Activated T-cell treated with anti-CD3 and anti-CD28 coated beads, Interleukin-2, amount 50 U/mL, for 4 hours (primary cell): ENCODE results near the gene GRM5. TPM values are rescaled to one million over a fixed set of nuclear protein-coding genes. Genes with fewer than 3 reads are reported as not detected.
"Not testable (repeated sequence)": the region's sequence is repeated elsewhere in the genome, so short reads cannot be mapped to it uniquely, and the experiment has no call there.

Experiments used
- ATAC-seq, 2 donors: fragments of 200-7000 bp; cut with Tn5 transposase; one replicate each; pipeline ENCODE4 v1.10.0; 2021
- DNase-seq: peaks from one replicate; pipeline ENCODE4 v3.0.0-alpha.2; 2020
- H3K27me3 Mint-ChIP-seq: one replicate; pipeline ENCODE4 v1.8.0; 2021; ENCODE audit warnings: low read depth, mixed read lengths
- H3K36me3 Mint-ChIP-seq: one replicate; pipeline ENCODE4 v1.8.0; 2022; ENCODE audit warnings: mixed read lengths; ENCODE audit not compliant: insufficient read depth
- H3K4me1 Mint-ChIP-seq: one replicate; pipeline ENCODE4 v1.8.0; 2021; ENCODE audit warnings: low read depth, mixed read lengths
- H3K4me3 Mint-ChIP-seq: one replicate; pipeline ENCODE4 v1.8.0; 2021; ENCODE audit warnings: mild to moderate bottlenecking, moderate library complexity, mixed read lengths
- H3K9me3 Mint-ChIP-seq: one replicate; pipeline ENCODE4 v1.8.0; 2021; ENCODE audit warnings: mixed read lengths
- total RNA-seq, 3 donors: library from RNA; stranded (reverse); gene quantifications; one replicate each; pipeline ENCODE4 v1.2.1, GENCODE V29; 2021

Gene GRM5
- total RNA-seq, 3 donors from 2014 or later = not detected

GRCh38 chr11:88463301-88463700 lies 602.5 kb downstream of the GRM5 start:
- not testable (repeated sequence) for H3K36me3 Mint-ChIP-seq, ATAC-seq, DNase-seq, H3K4me3 Mint-ChIP-seq, H3K4me1 Mint-ChIP-seq, H3K9me3 Mint-ChIP-seq
- peaks cover 10% of the 10 kb centered on the region for H3K27me3 Mint-ChIP-seq

GRCh38 chr11:88458047-88458446 lies 607.7 kb downstream of the GRM5 start:
- ATAC-seq, H3K4me3 Mint-ChIP-seq, DNase-seq, H3K36me3 Mint-ChIP-seq, H3K4me1 Mint-ChIP-seq, H3K27me3 Mint-ChIP-seq, H3K9me3 Mint-ChIP-seq: not testable (repeated sequence)

- ATAC-seq (no peak), DNase-seq (no peak)
- H3K4me1 Mint-ChIP-seq = no peaks in the 10 kb centered on the region
- H3K36me3 Mint-ChIP-seq = peaks cover 1% of the 10 kb centered on the region
- H3K4me3 Mint-ChIP-seq = no peak overlapping the region
- H3K9me3 Mint-ChIP-seq = peaks cover 3% of the 10 kb centered on the region
- H3K27me3 Mint-ChIP-seq = no peaks in the 10 kb centered on the region
Observed at GRCh38 chr11:88455974-88456373, 609.8 kb downstream of the GRM5 start.

- Mint-ChIP-seq H3K4me3 (no peak overlapping the region), H3K27me3 (no peaks in the 10 kb centered on the region), H3K36me3 (peaks cover 1% of the 10 kb centered on the region), H3K9me3 (no peaks in the 10 kb centered on the region), H3K4me1 (no peaks in the 10 kb centered on the region)
- DNase-seq (no peak), ATAC-seq (no peak)
Observed at GRCh38 chr11:88454881-88455280, 610.9 kb downstream of the GRM5 start.

Other genes starting within 250 kb of the GRM5 start
- not detected for gene TYR, start 111.9 kb upstream of the GRM5 start, total RNA-seq